H1 (cell line): ENCODE results near the gene ACOT12. TPM values are rescaled to one million over a fixed set of nuclear protein-coding genes. Genes with fewer than 3 reads are reported as not detected.

ENCODE experiments used
- CTCF ChIA-PET: fragments of 300-600 bp; sonication (Branson Sonifier 250); formaldehyde crosslinking; loops from one replicate; lab custom pipeline; 2021; ENCODE audit not compliant: partially characterized antibody; lab: Charles Lee
- POLR2A ChIA-PET: fragments of 300-600 bp; sonication (Branson Sonifier 250); formaldehyde crosslinking; loops from one replicate; lab custom pipeline; 2021; ENCODE audit warnings: inconsistent platforms; ENCODE audit not compliant: partially characterized antibody; lab: Charles Lee
- DNase-seq, 2 experiments: peaks; one replicate each; pipeline versions ENCODE4 v3.0.0 to v3.0.0-alpha.2; 2010 to 2022; ENCODE audit warnings: low spot score in 2 of 2, low read depth in 1 of 2, mixed read lengths in 1 of 2
- FAIRE-seq: peaks from 2 replicates; lab custom pipeline; 2011; peaks lifted over from hg19 to GRCh38; lab: Jason Lieb, UNC
- H2AFZ ChIP-seq: 2 replicates; pipeline ENCODE4 v1.8.1; 2012; ENCODE audit warnings: low read length, inconsistent platforms
- H2AK5ac ChIP-seq: 2 replicates; pipeline ENCODE4 v1.6.1; 2013; ENCODE audit warnings: low read depth, low read length
- H2BK120ac ChIP-seq: replicated peaks from 2 replicates; pipeline ENCODE3; 2013; ENCODE audit warnings: low read depth, low read length, inconsistent platforms
- H2BK12ac ChIP-seq: 2 replicates; pipeline ENCODE4 v1.6.1; 2013; ENCODE audit warnings: low read depth, low read length
- H2BK15ac ChIP-seq: 2 replicates; pipeline ENCODE4 v1.6.1; 2013; ENCODE audit warnings: low read length
- H2BK20ac ChIP-seq: 2 replicates; pipeline ENCODE4 v1.6.1; 2013; ENCODE audit warnings: low read length
- H2BK5ac ChIP-seq: 2 replicates; pipeline ENCODE4 v1.6.1; 2013; ENCODE audit warnings: low read depth, low read length
- H3K14ac ChIP-seq: 2 replicates; pipeline ENCODE4 v1.6.1; 2013; ENCODE audit warnings: inconsistent platforms; ENCODE audit not compliant: insufficient read length
- H3K18ac ChIP-seq: 2 replicates; pipeline ENCODE4 v1.6.1; 2013; ENCODE audit warnings: low read length; ENCODE audit errors: extremely low read depth
- H3K23ac ChIP-seq: 2 replicates; pipeline ENCODE4 v1.6.1; 2013; ENCODE audit warnings: inconsistent platforms; ENCODE audit not compliant: insufficient read length
- H3K23me2 ChIP-seq: 2 replicates; pipeline ENCODE4 v1.6.1; 2013; ENCODE audit warnings: low read depth, low read length
- H3K27ac ChIP-seq: 2 replicates; pipeline ENCODE4 v1.6.1; 2011; ENCODE audit warnings: low read depth, low read length, inconsistent platforms
- H3K27me3 ChIP-seq, 4 experiments: replicated peaks in 1 of 4; 1 replicate in 1 of 4; 2 replicates in 3 of 4; pipeline versions ENCODE4 v1.6.1 to v1.8.1; 2011 to 2013; ENCODE audit warnings: low read length in 3 of 4, mild to moderate bottlenecking in 3 of 4, inconsistent platforms in 2 of 4, mixed read lengths in 2 of 4, moderate library complexity in 1 of 4; ENCODE audit not compliant: control insufficient read depth in 3 of 4, insufficient read depth in 3 of 4; ENCODE audit errors: extremely low read depth in 1 of 4
- H3K36me3 ChIP-seq, 4 experiments: 2 replicates each; pipeline versions ENCODE4 v1.6.1 to v1.8.1; 2011 to 2013; ENCODE audit warnings: mild to moderate bottlenecking in 4 of 4, low read length in 3 of 4, moderate library complexity in 2 of 4, control low read depth in 1 of 4, inconsistent platforms in 1 of 4; ENCODE audit not compliant: insufficient read depth in 4 of 4, control insufficient read depth in 2 of 4
- H3K4ac ChIP-seq: replicated peaks from 2 replicates; pipeline ENCODE3; 2013; ENCODE audit warnings: low read length, low read depth, mixed read lengths, inconsistent platforms; ENCODE audit not compliant: insufficient read length
- H3K4me1 ChIP-seq, 4 experiments: replicated peaks in 1 of 4; 1 replicate in 1 of 4; 2 replicates in 3 of 4; pipeline versions ENCODE4 v1.6.1 to v1.8.1; 2011 to 2013; ENCODE audit warnings: low read length in 3 of 4, inconsistent platforms in 2 of 4, mixed read lengths in 1 of 4; ENCODE audit not compliant: insufficient read depth in 4 of 4, control insufficient read depth in 3 of 4
- H3K4me2 ChIP-seq, 2 experiments: 2 replicates each; pipeline versions ENCODE4 v1.6.1 to v1.8.1; 2011 to 2013; ENCODE audit warnings: low read depth in 2 of 2, low read length in 2 of 2, control low read depth in 1 of 2, inconsistent platforms in 1 of 2, mild to moderate bottlenecking in 1 of 2; ENCODE audit not compliant: insufficient read depth in 1 of 2
- H3K4me3 ChIP-seq, 4 experiments: fragments of 200-600, 300-600 bp in 1 of 4; sonication (generic), shearing (Covaris generic), sonication (Bioruptor Twin) in 1 of 4; 2 replicates each; pipeline versions ENCODE4 v1.5.1 to v1.8.1; 2011 to 2016; ENCODE audit warnings: low read length in 4 of 4, low read depth in 3 of 4, control low read depth in 2 of 4, inconsistent platforms in 2 of 4, mild to moderate bottlenecking in 2 of 4, mixed read lengths in 1 of 4, moderate library complexity in 1 of 4; ENCODE audit not compliant: insufficient read depth in 2 of 4; ENCODE audit errors: extremely low read depth in 1 of 4
- H3K56ac ChIP-seq: replicated peaks from 2 replicates; pipeline ENCODE3; 2013; ENCODE audit warnings: low read depth, mild to moderate bottlenecking, mixed read lengths, low read length, inconsistent platforms; ENCODE audit not compliant: insufficient read length
- H3K79me1 ChIP-seq: 2 replicates; pipeline ENCODE4 v1.6.1; 2013; ENCODE audit warnings: low read depth, low read length, control low read depth
- H3K79me2 ChIP-seq, 2 experiments: 2 replicates each; pipeline versions ENCODE4 v1.6.1 to v1.8.1; 2012 to 2013; ENCODE audit warnings: low read length in 2 of 2, mild to moderate bottlenecking in 2 of 2, inconsistent platforms in 1 of 2; ENCODE audit not compliant: insufficient read depth in 2 of 2, control insufficient read depth in 1 of 2
- H3K9ac ChIP-seq, 4 experiments: replicated peaks in 1 of 4; 1 replicate in 1 of 4; 2 replicates in 3 of 4; pipeline versions ENCODE4 v1.6.1 to v1.8.1; 2011 to 2013; ENCODE audit warnings: low read depth in 3 of 4, low read length in 3 of 4, control low read depth in 2 of 4, mild to moderate bottlenecking in 2 of 4, moderate library complexity in 2 of 4, inconsistent platforms in 1 of 4; ENCODE audit errors: extremely low read depth in 1 of 4
- H3K9me3 ChIP-seq, 2 experiments: 2 replicates each; pipeline versions ENCODE4 v1.6.1 to v1.8.1; 2012 to 2013; ENCODE audit warnings: mild to moderate bottlenecking in 2 of 2, moderate library complexity in 2 of 2, control low read depth in 1 of 2, inconsistent platforms in 1 of 2, low read depth in 1 of 2, low read length in 1 of 2, mixed read lengths in 1 of 2; ENCODE audit not compliant: insufficient read depth in 2 of 2
- H4K20me1 ChIP-seq, 2 experiments: replicated peaks in 1 of 2; 2 replicates each; pipeline versions ENCODE3 to v1.8.1; 2011 to 2013; ENCODE audit warnings: inconsistent platforms in 2 of 2, low read length in 2 of 2, mild to moderate bottlenecking in 1 of 2; ENCODE audit not compliant: insufficient read depth in 2 of 2, control insufficient read depth in 1 of 2
- H4K5ac ChIP-seq: 2 replicates; pipeline ENCODE4 v1.6.1; 2013; ENCODE audit warnings: low read length, low read depth, mixed read lengths, inconsistent platforms; ENCODE audit not compliant: insufficient read length
- H4K8ac ChIP-seq: 2 replicates; pipeline ENCODE4 v1.8.0; 2013; ENCODE audit warnings: mild to moderate bottlenecking, moderate library complexity, low read length, inconsistent platforms; ENCODE audit not compliant: insufficient read depth; ENCODE audit errors: extremely low read depth
- H4K91ac ChIP-seq: replicated peaks from 2 replicates; pipeline ENCODE3; 2013; ENCODE audit warnings: low read length, mixed read lengths, inconsistent platforms; ENCODE audit not compliant: insufficient read length
- ATF3 ChIP-seq: IDR thresholded peaks from 2 replicates; pipeline ENCODE4 v1.6.1; 2011; ENCODE audit warnings: low read depth, mild to moderate bottlenecking, low read length; ENCODE audit not compliant: insufficient read depth
- CBX5 ChIP-seq: fragments of 300-800, 300-1000 bp; sonication (generic); IDR thresholded peaks from 2 replicates; pipeline ENCODE4 v1.7.1; 2016; ENCODE audit warnings: antibody characterized with exemption, low read length, low read depth
- CBX8 ChIP-seq: fragments of 300-800, 300-1000 bp; sonication (generic); IDR thresholded peaks from 2 replicates; pipeline ENCODE4 v1.7.1; 2016; ENCODE audit warnings: low read depth, low read length, borderline replicate concordance
- KDM4A ChIP-seq: IDR thresholded peaks from one replicate; pipeline ENCODE4 v1.7.1; 2012; ENCODE audit warnings: low read depth, mild to moderate bottlenecking, moderate library complexity, low read length, inconsistent platforms; ENCODE audit not compliant: severe bottlenecking
- SP2 ChIP-seq: IDR thresholded peaks from 2 replicates; pipeline ENCODE4 v1.6.1; 2012; ENCODE audit warnings: mild to moderate bottlenecking, low read length, inconsistent platforms
- TAF1 ChIP-seq: IDR thresholded peaks from 2 replicates; pipeline ENCODE4 v1.6.1; 2011; ENCODE audit warnings: mild to moderate bottlenecking, low read depth, low read length
- ZNF274 ChIP-seq: IDR thresholded peaks from 2 replicates; pipeline ENCODE4 v1.7.0; 2012; ENCODE audit warnings: low read length, borderline replicate concordance; ENCODE audit errors: extremely low read depth
- WGBS, 2 experiments: shearing (Covaris generic) in 1 of 2; methylation state at CpG; one replicate each; pipeline versions ENCODE4 v1.1.6 to v1.1.7; 2013 to 2015; ENCODE audit warnings: low lambda C conversion rate in 2 of 2, mixed read lengths in 2 of 2, inconsistent platforms in 1 of 2, low coverage in 1 of 2, missing lambda C conversion rate in 1 of 2; ENCODE audit not compliant: insufficient replicate concordance in 2 of 2, insufficient coverage in 1 of 2, insufficient read length in 1 of 2; ENCODE audit errors: extremely low coverage in 1 of 2, missing lambda C conversion rate in 1 of 2; 5-methylcytosine and 5-hydroxymethylcytosine counted together
- polyA plus RNA-seq, 7 experiments: library from polyadenylated mRNA; depleted of rRNA in 3 of 7; stranded (reverse) in 5 of 7; unstranded in 2 of 7; fragments of >200 nt in 5 of 7; fragments of 200-250 nt in 2 of 7; gene quantifications; 1 replicate in 5 of 7; 2 replicates in 1 of 7; 4 replicates in 1 of 7; pipeline versions ENCODE4 v1.2.1 to v1.2.3, GENCODE V29; 2011 to 2013; ENCODE audit warnings: missing spikeins in 2 of 7, mixed read lengths in 2 of 7
- total RNA-seq: library from RNA; stranded (reverse); fragmentation: NEBNext Ultra II Directional; extraction: Animal tissue kit (Norgen Biotek cat#: 25700); gene quantifications from 2 replicates; pipeline ENCODE4 v1.2.1, GENCODE V29; 2021

Gene ACOT12
- total and polyA plus RNA-seq, 2 of the 8 experiments (the other 6 are each of a cell fraction or from before 2014, with no cell fraction given) = 0.29 TPM; not detected in 1

- TF ChIP-seq CBX5 (no peak), SP2 (no peak), TAF1 (no peak), ZNF274 (no peak), CBX8 (no peak), KDM4A (no peak), ATF3 (no peak)
- TF ChIP-seq, all 59 proteins: peak for 0
- Histone ChIP-seq H4K91ac (no peak overlapping the region), H3K23ac (no peak overlapping the region), H3K79me1 (no peaks in the 10 kb centered on the region), H4K8ac (no peak overlapping the region), H2BK12ac (no peak overlapping the region), H3K27ac (no peak overlapping the region), H2BK20ac (no peak overlapping the region), H3K9me3 (no peaks in the 10 kb centered on the region), H3K9ac (no peak overlapping the region), H3K18ac (no peak overlapping the region), H4K5ac (no peak overlapping the region), H2AFZ (no peak overlapping the region), H2AK5ac (no peak overlapping the region), H2BK15ac (no peak overlapping the region), H3K79me2 (no peaks in the 10 kb centered on the region), H3K36me3 (no peaks in the 10 kb centered on the region), H3K4ac (no peak overlapping the region), H3K14ac (no peak overlapping the region), H3K56ac (no peak overlapping the region), H4K20me1 (no peaks in the 10 kb centered on the region), H2BK5ac (no peak overlapping the region), H3K4me1 (peaks cover 0 to 4% (median 2%) of the 10 kb centered on the region in 4 experiments; a peak in 3 of 7 replicates), H2BK120ac (no peak overlapping the region), H3K4me2 (no peak overlapping the region), H3K23me2 (no peaks in the 10 kb centered on the region), H3K27me3 (no peaks in the 10 kb centered on the region), H3K4me3 (no peak overlapping the region)
- FAIRE-seq (no peak), DNase-seq (no peak)
- whole genome bisulfite sequencing, 2 experiments = 90% methylated on average over 2 of the region's 2 CpGs; no CpG with 5 or more reads in 1 of the 2 experiments
- POLR2A ChIA-PET = no interaction called here
- CTCF ChIA-PET = no interaction called here
Measured at GRCh38 chr5:81354093-81354492, 39.8 kb downstream of the ACOT12 start.
